GM21528 (cell line): ENCODE data around the gene SCD.

Experiments
- ATAC-seq: cut with Tn5 transposase; IDR thresholded peaks from one replicate; pipeline ENCODE4 v1.9.1; 2021; ENCODE audit warnings: mild to moderate bottlenecking, moderate library complexity; ENCODE audit not compliant: unreplicated experiment, low FRiP score

Gene SCD

GRCh38 chr10:100339236-100339635 is 7.8 kb upstream of the SCD start:
- ATAC-seq, result no peak

GRCh38 chr10:100340948-100341847 is 5.8 kb upstream of the SCD start:
- ATAC-seq, result no peak

GRCh38 chr10:100341953-100342626 is 4.9 kb upstream of the SCD start:
- ATAC-seq, result no peak

- no peak for ATAC-seq
Measured at GRCh38 chr10:100342627-100342972, 4.4 kb upstream of the SCD start.

GRCh38 chr10:100344241-100344788 is 2.7 kb upstream of the SCD start:
- no peak for ATAC-seq

GRCh38 chr10:100345570-100346330 is 1.3 kb upstream of the SCD start:
- ATAC-seq, result no peak

- ATAC-seq, result peak; percentile 54
Measured at GRCh38 chr10:100346351-100346764, 675 bp upstream of the SCD start.

GRCh38 chr10:100347568-100348195 is 649 bp downstream of the SCD start:
- peak; percentile 1 for ATAC-seq

- ATAC-seq, result no peak
Measured at GRCh38 chr10:100348389-100348927, 1.4 kb downstream of the SCD start.

GRCh38 chr10:100349087-100349486 is 2.1 kb downstream of the SCD start:
- no peak for ATAC-seq

GRCh38 chr10:100349672-100350071 is 2.6 kb downstream of the SCD start:
- ATAC-seq, result no peak

GRCh38 chr10:100350914-100351485 is 4.0 kb downstream of the SCD start:
- no peak for ATAC-seq

GRCh38 chr10:100353770-100354485 is 6.9 kb downstream of the SCD start:
- ATAC-seq, result no peak

GRCh38 chr10:100355086-100355485 is 8.1 kb downstream of the SCD start:
- ATAC-seq, result no peak

GRCh38 chr10:100356067-100357017 is 9.3 kb downstream of the SCD start:
- no peak for ATAC-seq

GRCh38 chr10:100357059-100357858 is 10.2 kb downstream of the SCD start:
- ATAC-seq, result no peak

GRCh38 chr10:100359030-100359432 is 12.0 kb downstream of the SCD start:
- no peak for ATAC-seq
